Measurements from ENCODE around the gene MIB2. TPM values are rescaled to one million over a fixed set of nuclear protein-coding genes. Genes with fewer than 3 reads are reported as not detected.

MIB2 gene
- total and polyA plus RNA-seq, 2 of the 4 experiments (the other 2 are of a cell fraction): 17.2 to 47.8 TPM

DNA sequence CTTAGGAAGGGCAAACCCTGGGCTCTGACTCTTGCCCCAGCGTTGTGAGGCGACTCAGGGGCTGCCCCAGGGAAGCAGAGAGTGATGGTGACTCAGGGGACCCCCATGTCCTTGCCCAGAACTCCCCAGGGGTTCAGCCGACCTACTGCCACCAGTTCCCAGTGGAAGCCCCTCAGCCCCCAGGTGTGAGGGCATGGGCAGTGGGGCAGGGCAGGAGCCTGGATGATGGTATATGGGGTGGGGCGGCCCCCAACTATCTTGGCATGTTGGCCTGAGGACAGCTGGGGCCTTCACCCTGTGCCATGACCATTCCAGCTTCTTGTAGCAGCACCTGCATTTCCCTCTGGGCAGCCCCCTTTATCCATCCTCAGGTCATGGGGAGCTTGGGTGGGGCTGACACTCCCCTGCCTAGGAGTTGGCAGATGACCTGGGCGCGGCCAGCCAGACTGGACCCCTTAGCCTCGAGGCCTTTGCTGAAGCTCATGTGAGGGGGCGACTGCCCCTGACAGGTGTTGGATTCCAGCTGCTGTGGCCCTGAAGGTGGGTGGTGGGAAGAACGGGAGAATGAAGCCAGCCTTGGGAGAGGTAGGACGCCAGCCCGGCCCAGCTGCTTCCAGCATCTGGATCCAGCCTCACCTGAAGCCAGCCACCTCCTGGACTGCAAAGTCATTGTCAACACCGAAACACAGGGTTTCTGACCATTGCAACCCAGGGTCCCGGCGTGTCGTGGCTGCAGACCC lies 13.6 kb upstream of the MIB2 start:
- DNase-seq (no peak), ATAC-seq (ENCODE audit: low read depth) (no peak)
- H2BK20ac ChIP-seq (ENCODE audit: low read depth, low read length): no peak overlapping the region
- H3K27me3 ChIP-seq (ENCODE audit: control insufficient read depth, insufficient read depth, low read length): peaks cover 12% of the 10 kb centered on the region
- H2BK120ac ChIP-seq (ENCODE audit: low read depth, low read length): no peak overlapping the region
- H2AK9ac ChIP-seq (replicated peaks; ENCODE audit: low read depth, low read length, poor library complexity): no peak overlapping the region
- no peak overlapping the region for H4K5ac ChIP-seq (ENCODE audit: low read depth, low read length)
- H2BK5ac ChIP-seq (ENCODE audit: low read depth, low read length, poor library complexity, severe bottlenecking): no peak overlapping the region
- H3K23ac ChIP-seq (ENCODE audit: low read depth, low read length): no peak overlapping the region
- POLR2A ChIA-PET (ENCODE audit: unreplicated experiment): no interaction called here
- no peak overlapping the region for H3K4me3 ChIP-seq (ENCODE audit: insufficient read depth, low read depth, low read length)
- H2AK5ac ChIP-seq (ENCODE audit: low read depth, low read length): no peak overlapping the region
- H3K27ac ChIP-seq (ENCODE audit: insufficient read depth, low read length): no peak overlapping the region
- no peak overlapping the region for H3K4ac ChIP-seq (ENCODE audit: low read depth, low read length)
- 84% methylated on average over 5 of the region's 15 CpGs; no CpG with 5 or more reads in 1 of the 2 experiments for WGBS, 2 experiments (ENCODE audit: extremely low coverage in 2 of 2, insufficient read length in 1 of 2)
- intact Hi-C loops (cut with micrococcal nuclease): no loop called here
- dilution Hi-C loops (cut with HindIII; ENCODE audit: low sequenced_read_pairs, unreplicated experiment): no loop called here
- H3K9me1 ChIP-seq (ENCODE audit: insufficient read depth, low read length): no peaks in the 10 kb centered on the region
- no peak for TF ChIP-seq USF2 (IDR thresholded peaks at IDR 0.05; ENCODE audit: low read depth, low read length)
- TF ChIP-seq, protein P1, sequence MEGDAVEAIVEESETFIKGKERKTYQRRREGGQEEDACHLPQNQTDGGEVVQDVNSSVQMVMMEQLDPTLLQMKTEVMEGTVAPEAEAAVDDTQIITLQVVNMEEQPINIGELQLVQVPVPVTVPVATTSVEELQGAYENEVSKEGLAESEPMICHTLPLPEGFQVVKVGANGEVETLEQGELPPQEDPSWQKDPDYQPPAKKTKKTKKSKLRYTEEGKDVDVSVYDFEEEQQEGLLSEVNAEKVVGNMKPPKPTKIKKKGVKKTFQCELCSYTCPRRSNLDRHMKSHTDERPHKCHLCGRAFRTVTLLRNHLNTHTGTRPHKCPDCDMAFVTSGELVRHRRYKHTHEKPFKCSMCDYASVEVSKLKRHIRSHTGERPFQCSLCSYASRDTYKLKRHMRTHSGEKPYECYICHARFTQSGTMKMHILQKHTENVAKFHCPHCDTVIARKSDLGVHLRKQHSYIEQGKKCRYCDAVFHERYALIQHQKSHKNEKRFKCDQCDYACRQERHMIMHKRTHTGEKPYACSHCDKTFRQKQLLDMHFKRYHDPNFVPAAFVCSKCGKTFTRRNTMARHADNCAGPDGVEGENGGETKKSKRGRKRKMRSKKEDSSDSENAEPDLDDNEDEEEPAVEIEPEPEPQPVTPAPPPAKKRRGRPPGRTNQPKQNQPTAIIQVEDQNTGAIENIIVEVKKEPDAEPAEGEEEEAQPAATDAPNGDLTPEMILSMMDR (conservative IDR thresholded peaks at IDR 0.05; ENCODE audit: low read depth, low read length): no peak
- TF ChIP-seq MAFK (IDR thresholded peaks at IDR 0.05; ENCODE audit: low read depth, low read length): no peak
- H3K14ac ChIP-seq (replicated peaks; ENCODE audit: low read depth, low read length): no peak overlapping the region
- no peak overlapping the region for H3K4me2 ChIP-seq (ENCODE audit: low read depth, low read length)
- no peaks in the 10 kb centered on the region for H3K36me3 ChIP-seq (ENCODE audit: control insufficient read depth, insufficient read depth, low read length)
- no peak overlapping the region for H4K8ac ChIP-seq (ENCODE audit: low read depth in 2 of 2, low read length in 2 of 2)
- H4K20me1 ChIP-seq (ENCODE audit: insufficient read depth, low read length): no peaks in the 10 kb centered on the region
- no peak overlapping the region for H3K18ac ChIP-seq (ENCODE audit: low read depth, low read length)
- H3K9ac ChIP-seq (ENCODE audit: low read depth, low read length): no peak overlapping the region
- BruUV-seq (replicated peaks): no TSS peak
- no peak overlapping the region for H4K91ac ChIP-seq (ENCODE audit: insufficient read depth, low read depth, low read length)
- H3K9me3 ChIP-seq (ENCODE audit: control insufficient read depth, insufficient read depth, low read length): no peaks in the 10 kb centered on the region
- H3K4me1 ChIP-seq (ENCODE audit: control insufficient read depth, insufficient read depth, low read length): peaks cover 10% of the 10 kb centered on the region; the same call in 1 of the 2 replicates
- CTCF ChIA-PET: no interaction called here
- peak overlapping the region; percentile 6 for H2AFZ ChIP-seq (replicated peaks; ENCODE audit: low read length, poor library complexity)
- H3K56ac ChIP-seq (ENCODE audit: extremely low read depth, insufficient read depth, low read length): no peak overlapping the region
- H3K79me1 ChIP-seq (ENCODE audit: low read depth in 1 of 2, low read length in 2 of 2): no peaks in the 10 kb centered on the region
- H2BK15ac ChIP-seq (ENCODE audit: low read depth, low read length): no peak overlapping the region
- in situ Hi-C loops (cut with MboI; ENCODE audit: low sequenced_read_pairs): no loop called here
